ENCODE results near the gene THADA.

DNA sequence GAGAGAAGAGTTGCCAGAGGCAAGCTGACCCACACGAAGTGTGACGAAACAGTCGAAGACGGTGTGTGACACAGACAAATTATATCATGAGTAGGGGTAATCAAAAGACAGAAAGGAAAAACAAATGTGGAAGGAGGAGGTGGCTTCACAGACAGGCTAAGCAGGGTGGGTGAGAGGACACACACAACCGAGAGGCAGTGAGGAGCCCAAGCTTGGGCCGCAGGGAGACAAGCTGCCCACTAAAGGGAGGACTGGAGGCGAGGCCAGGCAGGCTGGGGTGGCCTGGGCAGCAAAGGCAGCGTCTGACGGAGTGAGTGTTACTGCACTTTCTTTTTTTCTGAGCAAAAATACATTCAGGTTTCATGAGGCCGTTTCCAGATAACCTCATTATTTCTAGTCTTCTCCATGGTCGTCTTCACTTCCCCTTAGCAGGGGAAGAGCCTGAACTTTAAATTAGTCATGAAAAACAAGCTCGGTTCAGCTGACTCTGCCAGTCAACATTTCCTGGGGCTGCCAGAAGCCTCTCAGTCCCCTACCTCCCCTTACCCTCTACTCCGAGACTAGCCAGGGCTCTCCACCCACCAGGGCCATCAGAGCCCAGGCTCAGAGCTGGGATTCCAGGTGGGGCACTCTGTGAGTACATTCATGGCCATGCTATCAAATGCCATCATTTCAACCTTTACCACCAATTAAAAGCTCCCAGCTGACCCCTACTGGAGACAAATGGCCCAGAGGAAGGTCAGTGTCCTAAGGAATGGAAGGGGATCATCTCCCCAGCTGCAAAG, 355.7 kb downstream of the THADA start:
- no peak for TF ChIP-seq CTCF (IDR thresholded peaks at IDR 0.05)
- TF ChIP-seq, protein P1, sequence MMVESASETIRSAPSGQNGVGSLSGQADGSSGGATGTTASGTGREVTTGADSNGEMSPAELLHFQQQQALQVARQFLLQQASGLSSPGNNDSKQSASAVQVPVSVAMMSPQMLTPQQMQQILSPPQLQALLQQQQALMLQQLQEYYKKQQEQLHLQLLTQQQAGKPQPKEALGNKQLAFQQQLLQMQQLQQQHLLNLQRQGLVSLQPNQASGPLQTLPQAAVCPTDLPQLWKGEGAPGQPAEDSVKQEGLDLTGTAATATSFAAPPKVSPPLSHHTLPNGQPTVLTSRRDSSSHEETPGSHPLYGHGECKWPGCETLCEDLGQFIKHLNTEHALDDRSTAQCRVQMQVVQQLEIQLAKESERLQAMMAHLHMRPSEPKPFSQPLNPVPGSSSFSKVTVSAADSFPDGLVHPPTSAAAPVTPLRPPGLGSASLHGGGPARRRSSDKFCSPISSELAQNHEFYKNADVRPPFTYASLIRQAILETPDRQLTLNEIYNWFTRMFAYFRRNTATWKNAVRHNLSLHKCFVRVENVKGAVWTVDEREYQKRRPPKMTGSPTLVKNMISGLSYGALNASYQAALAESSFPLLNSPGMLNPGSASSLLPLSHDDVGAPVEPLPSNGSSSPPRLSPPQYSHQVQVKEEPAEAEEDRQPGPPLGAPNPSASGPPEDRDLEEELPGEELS (CRISPR knock-in tag; IDR thresholded peaks at IDR 0.05): no peak
- TF ChIP-seq ATF2 (CRISPR knock-in tag; IDR thresholded peaks at IDR 0.05; ENCODE audit: borderline replicate concordance, low read depth): no peak
- no peak for TF ChIP-seq ZNF423 (CRISPR knock-in tag; IDR thresholded peaks at IDR 0.05)
